HepG2 (cell line): Measurements from ENCODE around the gene UNKL. TPM values are rescaled to one million over a fixed set of nuclear protein-coding genes. Genes with fewer than 3 reads are reported as not detected.

ENCODE experiments used
- HNF1A ChIP-seq, 2 experiments: sonication (generic) in 1 of 2; formaldehyde crosslinking in 1 of 2; IDR thresholded peaks; 2 replicates each; pipeline versions ENCODE4 v1.4.0 to v1.6.1; 2016 to 2020; ENCODE audit warnings: borderline replicate concordance in 1 of 2, low read depth in 1 of 2, mild to moderate bottlenecking in 1 of 2, missing genetic modification reagents in 1 of 2
- RNF219 ChIP-seq: sonication (generic); formaldehyde crosslinking; IDR thresholded peaks from 2 replicates; pipeline ENCODE4 v1.5.0; 2020; ENCODE audit warnings: mild to moderate bottlenecking, missing genetic modification reagents
- SOX13 ChIP-seq, 3 experiments: fragments of 450-650 bp in 1 of 3; sonication (generic) in 1 of 3; formaldehyde crosslinking in 1 of 3; IDR thresholded peaks in 2 of 3; conservative IDR thresholded peaks in 1 of 3; 2 replicates each; pipeline versions ENCODE4 v1.5.0 to v1.6.1; 2016 to 2020; ENCODE audit warnings: antibody characterized with exemption in 1 of 3, mild to moderate bottlenecking in 1 of 3, missing compliant biosample characterization in 1 of 3, missing genetic modification reagents in 1 of 3, moderate library complexity in 1 of 3
- TMF1 ChIP-seq: sonication (generic); formaldehyde crosslinking; IDR thresholded peaks from 2 replicates; pipeline ENCODE4 v1.8.1; 2022; ENCODE audit warnings: low read depth, missing genetic modification reagents
- UBTF ChIP-seq: sonication (generic); formaldehyde crosslinking; IDR thresholded peaks from 2 replicates; pipeline ENCODE4 v1.4.0; 2020; ENCODE audit warnings: mild to moderate bottlenecking, missing genetic modification reagents
- ZNF776 ChIP-seq: sonication (generic); formaldehyde crosslinking; IDR thresholded peaks from 2 replicates; pipeline ENCODE4 v1.4.0; 2020; ENCODE audit warnings: mild to moderate bottlenecking, missing genetic modification reagents
- polyA plus RNA-seq, 8 experiments: library from polyadenylated mRNA; depleted of rRNA in 3 of 8; stranded (reverse) in 7 of 8; unstranded in 1 of 8; fragments of >200 nt; fragmentation: Illumina TruSeq in 4 of 8; extraction: Trizol in 4 of 8; gene quantifications; 2 replicates each; pipeline versions ENCODE4 v1.2.1 to v1.2.3, GENCODE V29; 2011 to 2016; ENCODE audit warnings: low read depth in 4 of 8, missing spikeins in 1 of 8, mixed read lengths in 1 of 8; ENCODE audit not compliant: insufficient read depth in 1 of 8
- total RNA-seq, 5 experiments: library from RNA; depleted of rRNA; stranded (reverse); fragments of >200 nt; fragmentation: Illumina TruSeq; extraction: Trizol; gene quantifications; 2 replicates each; pipeline ENCODE4 v1.2.3, GENCODE V29; 2016; ENCODE audit warnings: low read depth in 1 of 5

UNKL gene
- total and polyA plus RNA-seq, 2 of the 13 experiments (the other 11 are each of a cell fraction or from before 2014, with no cell fraction given), result 10.4 to 17.6 TPM

GRCh38 chr16:1450218-1450617, 35.7 kb upstream of the UNKL start (continued):
- TF ChIP-seq HNF1A (IDR thresholded peaks at IDR 0.05; ENCODE audit: low read depth) (no peak), HNF1A (CRISPR knock-in tag; IDR thresholded peaks at IDR 0.05; ENCODE audit: borderline replicate concordance) (no peak), TMF1 (no peak), SOX13 (IDR thresholded peaks at IDR 0.05) (no peak), SOX13 (CRISPR knock-in tag; conservative IDR thresholded peaks at IDR 0.05 in 1 of 2, IDR thresholded peaks at IDR 0.05 in 1 of 2) (no peak), RNF219 (CRISPR knock-in tag) (no peak), UBTF (CRISPR knock-in tag) (no peak), ZNF776 (CRISPR knock-in tag) (no peak)
